Raji (cell line): ENCODE measurements around the gene GUCY2D.

Experiments
- POLR2A ChIP-seq: IDR thresholded peaks from 2 replicates; pipeline ENCODE4 v1.6.1; 2011; ENCODE audit warnings: low read depth, low read length, control low read depth; ENCODE audit not compliant: insufficient read depth

GUCY2D gene

DNA sequence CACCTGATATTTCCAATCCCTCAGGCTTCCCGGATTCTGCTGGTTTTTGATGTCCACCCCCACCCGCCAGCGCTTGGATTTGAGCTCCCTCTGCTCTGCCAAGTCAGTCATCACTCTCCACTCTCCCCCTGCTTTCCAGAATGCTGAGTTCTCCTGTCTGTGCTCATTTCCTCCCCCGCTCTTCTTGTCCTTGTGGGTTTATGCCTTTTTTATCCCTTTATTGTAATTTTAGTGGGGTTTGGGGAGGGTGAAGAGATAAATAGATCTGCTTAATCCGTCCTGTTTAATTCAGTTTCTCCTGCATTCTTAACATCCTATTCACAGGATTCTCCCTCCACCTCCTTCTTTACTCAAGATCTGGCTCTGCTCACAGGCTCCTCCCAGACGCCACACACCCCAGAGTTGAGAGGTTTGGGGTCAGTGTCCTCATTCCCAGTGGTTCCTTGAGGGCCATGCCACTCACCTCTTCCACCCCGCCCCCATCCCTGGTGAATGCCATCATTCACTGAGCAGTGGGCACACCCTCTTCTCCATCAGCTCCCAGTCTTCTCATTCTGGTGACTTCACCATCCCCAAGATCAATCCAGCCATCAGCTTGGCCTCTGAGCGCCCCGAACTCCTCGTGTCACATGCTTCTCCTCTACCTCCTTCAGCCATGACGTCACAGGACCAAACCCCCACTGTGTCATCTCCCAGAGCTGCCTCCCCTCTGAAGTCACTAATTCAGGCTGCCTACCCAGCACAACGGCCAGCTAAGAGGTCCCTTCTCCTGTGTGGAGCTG, 15.1 kb upstream of the GUCY2D start:
- no peak for TF ChIP-seq POLR2A

DNA sequence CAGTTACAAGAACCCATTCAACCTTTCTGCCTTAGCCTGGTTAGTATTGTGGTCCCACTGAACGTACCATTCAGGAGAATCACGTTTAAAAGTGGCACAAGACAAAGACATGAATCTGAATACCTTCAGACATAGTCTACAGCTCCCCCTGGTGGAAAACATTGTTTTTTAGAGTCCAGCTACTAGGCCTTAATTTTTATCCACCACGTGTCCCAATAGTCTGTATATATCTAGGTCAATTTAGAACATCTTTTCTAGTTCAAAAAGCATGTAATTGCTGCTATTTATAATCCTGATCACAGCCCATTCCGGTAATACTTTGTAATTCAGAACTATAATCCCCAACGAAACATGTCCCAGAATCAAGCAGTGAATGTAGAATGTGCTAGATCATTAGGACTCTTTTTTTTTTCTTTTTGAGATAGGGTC, 13.7 kb upstream of the GUCY2D start:
- no peak for TF ChIP-seq POLR2A

GRCh38 chr17:7989781-7990655, 12.4 kb upstream of the GUCY2D start:
- peak; percentile 51 for TF ChIP-seq POLR2A

GRCh38 chr17:7992516-7992915, 9.9 kb upstream of the GUCY2D start:
- TF ChIP-seq POLR2A: no peak

GRCh38 chr17:7992924-7993323, 9.5 kb upstream of the GUCY2D start:
- TF ChIP-seq POLR2A: no peak

DNA sequence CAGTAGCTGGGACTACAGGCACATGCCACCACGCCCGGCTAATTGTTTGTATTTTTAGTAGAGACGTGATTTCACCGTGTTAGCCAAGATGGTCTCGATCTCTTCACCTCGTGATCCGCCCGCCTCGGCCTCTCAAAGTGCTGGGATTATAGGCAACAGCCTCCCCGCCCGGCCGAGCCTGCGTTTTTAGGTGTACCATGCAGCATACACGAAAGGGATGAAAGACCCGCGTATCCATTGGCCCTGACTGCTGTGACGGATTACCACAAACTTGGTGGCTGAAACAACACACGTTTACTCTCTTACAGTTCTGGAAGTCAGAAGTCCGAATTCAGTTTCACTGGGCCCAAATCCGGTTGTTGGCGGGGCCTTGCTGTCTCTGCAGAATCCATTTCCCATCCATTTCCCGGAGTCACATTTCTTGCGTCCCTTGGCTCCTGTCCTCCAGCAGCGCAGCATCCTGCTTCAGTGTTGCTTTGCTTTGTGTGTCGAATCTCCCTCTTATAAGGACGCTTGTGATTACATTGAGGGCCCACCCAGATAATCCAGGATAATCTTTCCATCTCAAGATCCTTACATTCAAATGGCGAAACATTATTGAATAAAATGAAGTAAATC, 8.3 kb upstream of the GUCY2D start:
- no peak for TF ChIP-seq POLR2A

GRCh38 chr17:7995724-7996123, 6.7 kb upstream of the GUCY2D start:
- TF ChIP-seq POLR2A: no peak

GRCh38 chr17:7997186-7997585, 5.2 kb upstream of the GUCY2D start:
- no peak for TF ChIP-seq POLR2A

- TF ChIP-seq POLR2A: no peak
Observed at GRCh38 chr17:8002721-8003593, 542 bp downstream of the GUCY2D start.

- TF ChIP-seq POLR2A: no peak
Observed at GRCh38 chr17:8003594-8004181, 1.3 kb downstream of the GUCY2D start.

DNA sequence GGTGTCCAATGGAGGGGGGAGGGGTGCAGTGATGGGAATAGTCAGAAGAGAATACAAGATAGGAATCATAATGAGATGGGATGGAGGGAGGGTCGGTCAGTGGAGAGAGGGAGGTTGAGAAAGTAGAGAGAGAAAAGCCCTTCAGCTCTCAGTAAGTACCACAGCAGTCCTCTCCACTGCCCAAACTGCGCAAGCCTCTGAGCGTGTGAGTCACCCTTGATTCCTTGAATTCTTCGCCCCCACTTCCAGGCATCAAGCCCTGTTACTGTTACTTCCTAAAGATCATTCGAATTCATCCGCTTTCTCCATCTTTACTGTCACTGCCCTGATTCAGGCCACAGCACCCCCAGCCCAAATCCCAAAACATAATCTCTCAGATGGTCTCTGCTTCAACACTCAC, 2.5 kb downstream of the GUCY2D start:
- TF ChIP-seq POLR2A: no peak

DNA sequence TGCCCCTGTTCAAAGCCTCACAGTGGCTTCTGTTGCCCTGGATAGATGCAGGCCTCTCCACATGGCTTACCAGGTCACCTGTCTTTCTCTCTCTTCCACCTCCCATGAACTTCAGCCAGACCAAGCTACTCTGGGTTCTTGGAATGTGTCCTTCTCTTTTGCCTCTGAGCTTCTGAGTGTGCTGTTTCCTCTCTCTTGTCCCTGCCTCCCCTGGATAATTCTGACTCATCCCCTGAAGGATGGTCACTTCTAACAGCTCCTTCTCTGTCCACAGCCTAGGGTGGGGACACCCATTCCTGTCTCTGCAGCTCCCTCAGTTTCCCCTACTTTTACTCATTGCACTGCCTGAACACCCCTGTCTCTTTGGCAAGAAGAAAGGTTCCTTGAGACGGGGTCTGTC, 2.9 kb downstream of the GUCY2D start:
- TF ChIP-seq POLR2A: no peak

- no peak for TF ChIP-seq POLR2A
Observed at GRCh38 chr17:8005967-8006730, 3.7 kb downstream of the GUCY2D start.

DNA sequence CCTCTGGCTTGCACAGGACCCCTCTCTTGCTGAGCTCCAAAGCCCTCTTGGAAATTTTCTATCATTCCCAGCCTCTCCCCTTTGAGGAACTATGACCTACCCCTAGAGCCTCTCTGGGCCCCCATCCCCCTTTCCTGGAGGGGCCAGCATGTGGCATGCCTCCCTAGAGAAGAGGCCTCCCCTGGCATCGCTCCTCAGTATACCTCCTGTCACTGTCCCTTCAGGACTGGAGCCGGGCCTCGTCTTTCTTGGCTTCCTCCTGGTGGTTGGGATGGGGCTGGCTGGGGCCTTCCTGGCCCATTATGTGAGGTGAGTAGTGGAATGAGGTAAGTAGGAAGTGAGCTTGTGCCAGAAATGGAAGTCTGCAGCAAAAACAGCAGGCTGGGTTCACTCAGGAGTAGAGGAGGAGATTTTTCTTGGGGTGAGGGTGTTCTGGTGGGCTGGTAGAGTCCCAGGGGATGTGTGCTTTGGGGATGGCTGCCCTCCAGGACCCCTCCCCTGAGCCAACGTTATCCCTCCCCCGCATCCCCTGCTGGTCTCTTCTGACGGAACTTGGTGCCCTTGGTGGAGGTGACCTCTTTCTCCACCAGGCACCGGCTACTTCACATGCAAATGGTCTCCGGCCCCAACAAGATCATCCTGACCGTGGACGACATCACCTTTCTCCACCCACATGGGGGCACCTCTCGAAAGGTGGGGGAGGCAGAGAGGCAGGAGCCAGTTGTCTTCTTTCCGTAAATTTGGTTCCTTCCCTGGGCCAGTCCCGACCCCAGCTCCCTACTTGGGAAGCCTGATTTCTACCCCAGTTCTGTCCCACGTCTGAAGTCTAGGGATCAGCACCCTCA, 4.6 kb downstream of the GUCY2D start:
- TF ChIP-seq POLR2A: no peak
